Right forelimb (tissue), 1 donor: ENCODE results near the gene NOCT.
"Not testable (repeated sequence)": the region's sequence is repeated elsewhere in the genome, so short reads cannot be mapped to it uniquely, and the experiment has no call there.

ENCODE experiments used
- DNase-seq: peaks from one replicate; pipeline ENCODE4 v3.0.0-alpha.2; 2018

NOCT gene

GRCh38 chr4:139015269-139015947, at the start of gene NOCT:
NOCT (plus strand) TSS chr4:139015781; CDS start chr4:139015982, 201 bp downstream.
- peak; percentile 92 for DNase-seq

GRCh38 chr4:138967313-138967712, 48.3 kb upstream of the NOCT start:
- no peak for DNase-seq

GRCh38 chr4:138972956-138973801, 42.4 kb upstream of the NOCT start:
- no peak for DNase-seq

- no peak for DNase-seq
These were observed 40.4 kb upstream of the NOCT start for GRCh38 chr4:138975225-138975624.

- DNase-seq, result no peak
These were observed 39.1 kb upstream of the NOCT start for GRCh38 chr4:138976526-138976925.

- DNase-seq, result no peak
These were observed 38.1 kb upstream of the NOCT start for GRCh38 chr4:138977524-138977923.

- DNase-seq, result no peak
These were observed 37.5 kb upstream of the NOCT start for GRCh38 chr4:138978028-138978585.

GRCh38 chr4:138978600-138978999, 37.0 kb upstream of the NOCT start:
- DNase-seq, result no peak

- DNase-seq, result no peak
These were observed 35.8 kb upstream of the NOCT start for GRCh38 chr4:138979742-138980141.

- no peak for DNase-seq
These were observed 33.6 kb upstream of the NOCT start for GRCh38 chr4:138981930-138982390.

- no peak for DNase-seq
These were observed 32.8 kb upstream of the NOCT start for GRCh38 chr4:138982754-138983153.

- no peak for DNase-seq
These were observed 31.9 kb upstream of the NOCT start for GRCh38 chr4:138983690-138984089.

- no peak for DNase-seq
These were observed 30.9 kb upstream of the NOCT start for GRCh38 chr4:138984647-138985046.

- DNase-seq, result no peak
These were observed 22.9 kb upstream of the NOCT start for GRCh38 chr4:138992676-138993075.

GRCh38 chr4:138996090-138996489, 19.5 kb upstream of the NOCT start:
- DNase-seq, result no peak

GRCh38 chr4:138999666-139000065, 15.9 kb upstream of the NOCT start:
- no peak for DNase-seq

- not testable (repeated sequence) for DNase-seq
These were observed 15.4 kb upstream of the NOCT start for GRCh38 chr4:139000134-139000533.

GRCh38 chr4:139001430-139001829, 14.2 kb upstream of the NOCT start:
- not testable (repeated sequence) for DNase-seq

- not testable (repeated sequence) for DNase-seq
These were observed 11.9 kb upstream of the NOCT start for GRCh38 chr4:139003668-139004067.

- no peak for DNase-seq
These were observed 9.8 kb upstream of the NOCT start for GRCh38 chr4:139005774-139006173.

- DNase-seq, result no peak
These were observed 7.9 kb upstream of the NOCT start for GRCh38 chr4:139007640-139008039.

- DNase-seq, result not testable (repeated sequence)
These were observed 7.3 kb upstream of the NOCT start for GRCh38 chr4:139008278-139008677.

- no peak for DNase-seq
These were observed 5.9 kb upstream of the NOCT start for GRCh38 chr4:139009702-139010101.
